HG03095 (cell line): ENCODE results near the gene CIDEA.

Experiments used
- ATAC-seq: cut with Tn5 transposase; IDR thresholded peaks from one replicate; pipeline ENCODE4 v1.9.1; 2021; ENCODE audit warnings: moderate library complexity; ENCODE audit not compliant: unreplicated experiment

The CIDEA gene

DNA sequence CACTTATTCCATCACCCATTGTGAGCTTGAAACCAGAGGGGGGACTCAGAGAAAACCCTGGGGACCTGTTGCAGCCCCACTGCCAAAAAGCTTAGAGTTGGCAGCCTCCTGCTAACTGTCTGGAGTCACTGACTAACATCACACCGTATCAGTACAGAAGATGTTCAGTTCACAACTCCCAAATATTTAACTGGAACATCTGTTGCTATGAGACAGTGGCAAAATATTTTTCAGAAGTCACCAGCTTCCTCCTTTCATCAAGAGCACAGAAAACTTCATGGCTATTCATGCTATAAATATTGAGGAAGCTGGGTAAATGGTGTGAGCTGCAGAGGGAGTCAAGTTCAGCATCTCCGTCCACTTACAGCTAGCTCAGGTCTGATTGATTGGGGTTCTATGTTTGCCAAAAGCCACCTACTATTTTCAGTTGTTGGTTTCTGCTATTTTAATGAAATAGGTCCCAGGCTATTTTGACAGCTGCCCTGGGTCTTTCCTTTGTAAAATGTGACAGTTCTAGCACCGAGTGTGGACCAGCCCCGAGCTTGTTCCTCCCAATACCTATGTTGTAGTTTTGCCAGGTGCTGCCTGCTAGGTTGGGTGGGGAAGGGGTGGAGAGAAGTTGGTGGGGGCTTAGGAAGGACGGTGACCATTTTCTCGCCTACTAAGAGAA, 63.6 kb downstream of the CIDEA start:
- no peak for ATAC-seq

DNA sequence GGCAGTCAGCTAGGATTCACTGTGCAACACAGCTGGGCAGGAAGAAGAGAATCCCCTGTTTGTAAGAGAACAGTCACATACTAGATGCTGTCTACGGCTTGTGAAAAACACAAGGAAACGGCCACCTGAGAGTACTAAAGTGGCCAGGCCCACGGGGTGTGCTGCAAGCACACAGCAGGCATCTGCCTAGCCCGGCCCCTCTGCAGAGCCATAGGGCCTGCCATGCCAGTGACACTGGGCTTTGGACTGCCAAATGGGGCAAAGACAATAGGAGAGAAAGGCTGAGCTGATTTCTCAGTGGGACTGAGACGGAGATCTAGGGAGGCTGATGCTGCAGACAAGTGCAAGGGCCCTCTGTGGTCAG, 64.2 kb downstream of the CIDEA start:
- ATAC-seq = no peak

DNA sequence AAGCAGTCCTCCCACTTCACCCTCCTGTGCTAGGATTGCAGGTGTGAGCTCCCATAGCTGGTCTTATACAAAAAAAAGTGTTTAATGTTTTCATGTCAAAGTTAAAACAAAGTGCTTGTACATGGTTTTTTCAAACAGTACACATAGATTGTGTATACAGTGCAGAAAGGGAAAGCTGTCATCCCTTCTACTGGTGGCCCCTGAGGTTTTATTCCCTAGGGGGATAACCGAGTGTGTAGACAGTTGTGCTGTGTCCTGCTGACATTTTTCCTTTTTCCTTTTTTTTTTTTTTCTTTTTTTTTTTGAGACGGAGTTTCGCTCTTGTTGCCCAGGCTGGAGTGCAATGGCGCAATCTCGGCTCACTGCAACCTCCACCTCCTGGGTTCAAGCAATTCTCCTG, 64.7 kb downstream of the CIDEA start:
- ATAC-seq = no peak

DNA sequence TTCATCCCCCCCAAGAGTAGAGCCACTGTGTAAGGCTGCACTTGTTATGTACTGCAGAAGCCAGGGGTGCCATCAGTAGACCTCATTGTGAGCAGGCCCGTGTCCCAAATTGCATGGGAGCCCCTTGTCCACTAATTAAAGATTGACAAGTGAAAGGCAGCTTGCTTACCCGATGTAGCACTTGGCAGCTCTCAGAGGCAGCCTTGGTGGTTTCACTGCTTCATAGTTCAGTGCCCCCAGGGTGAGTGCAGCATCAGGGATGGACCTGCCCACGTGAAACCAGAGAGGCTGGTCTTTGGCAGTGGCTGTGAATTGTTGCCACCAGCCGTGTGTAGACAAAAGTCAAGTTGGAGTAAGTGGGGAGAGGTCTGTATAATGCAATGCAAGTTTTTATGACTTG, 67.2 kb downstream of the CIDEA start:
- ATAC-seq = no peak

DNA sequence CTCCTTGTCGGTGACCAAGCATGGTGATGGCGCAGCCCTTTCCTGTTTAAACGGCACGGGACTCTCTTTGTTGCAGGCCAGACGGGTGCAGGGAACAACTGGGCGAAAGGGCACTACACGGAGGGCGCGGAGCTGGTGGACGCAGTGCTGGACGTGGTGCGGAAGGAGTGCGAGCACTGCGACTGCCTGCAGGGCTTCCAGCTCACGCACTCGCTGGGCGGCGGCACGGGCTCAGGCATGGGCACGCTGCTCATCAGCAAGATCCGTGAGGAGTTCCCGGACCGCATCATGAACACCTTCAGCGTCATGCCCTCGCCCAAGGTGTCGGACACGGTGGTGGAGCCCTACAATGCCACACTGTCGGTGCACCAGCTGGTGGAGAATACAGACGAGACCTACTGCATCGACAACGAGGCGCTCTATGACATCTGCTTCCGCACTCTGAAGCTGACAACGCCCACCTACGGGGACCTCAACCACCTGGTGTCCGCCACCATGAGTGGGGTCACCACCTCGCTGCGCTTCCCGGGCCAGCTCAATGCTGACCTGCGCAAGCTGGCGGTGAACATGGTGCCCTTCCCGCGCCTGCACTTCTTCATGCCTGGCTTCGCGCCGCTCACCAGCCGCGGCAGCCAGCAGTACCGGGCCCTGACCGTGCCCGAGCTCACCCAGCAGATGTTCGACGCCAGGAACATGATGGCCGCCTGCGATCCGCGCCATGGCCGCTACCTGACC, 71.0 kb downstream of the CIDEA start:
- no peak for ATAC-seq

DNA sequence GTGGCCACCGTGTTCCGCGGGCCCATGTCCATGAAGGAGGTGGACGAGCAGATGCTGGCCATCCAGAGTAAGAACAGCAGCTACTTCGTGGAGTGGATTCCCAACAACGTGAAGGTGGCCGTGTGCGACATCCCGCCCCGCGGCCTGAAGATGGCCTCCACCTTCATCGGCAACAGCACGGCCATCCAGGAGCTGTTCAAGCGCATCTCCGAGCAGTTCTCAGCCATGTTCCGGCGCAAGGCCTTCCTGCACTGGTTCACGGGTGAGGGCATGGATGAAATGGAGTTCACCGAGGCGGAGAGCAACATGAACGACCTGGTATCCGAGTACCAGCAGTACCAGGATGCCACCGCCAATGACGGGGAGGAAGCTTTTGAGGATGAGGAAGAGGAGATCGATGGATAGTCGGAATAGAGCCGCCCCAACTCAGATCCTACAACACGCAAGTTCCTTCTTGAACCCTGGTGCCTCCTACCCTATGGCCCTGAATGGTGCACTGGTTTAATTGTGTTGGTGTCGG, 71.6 kb downstream of the CIDEA start:
- ATAC-seq = no peak

DNA sequence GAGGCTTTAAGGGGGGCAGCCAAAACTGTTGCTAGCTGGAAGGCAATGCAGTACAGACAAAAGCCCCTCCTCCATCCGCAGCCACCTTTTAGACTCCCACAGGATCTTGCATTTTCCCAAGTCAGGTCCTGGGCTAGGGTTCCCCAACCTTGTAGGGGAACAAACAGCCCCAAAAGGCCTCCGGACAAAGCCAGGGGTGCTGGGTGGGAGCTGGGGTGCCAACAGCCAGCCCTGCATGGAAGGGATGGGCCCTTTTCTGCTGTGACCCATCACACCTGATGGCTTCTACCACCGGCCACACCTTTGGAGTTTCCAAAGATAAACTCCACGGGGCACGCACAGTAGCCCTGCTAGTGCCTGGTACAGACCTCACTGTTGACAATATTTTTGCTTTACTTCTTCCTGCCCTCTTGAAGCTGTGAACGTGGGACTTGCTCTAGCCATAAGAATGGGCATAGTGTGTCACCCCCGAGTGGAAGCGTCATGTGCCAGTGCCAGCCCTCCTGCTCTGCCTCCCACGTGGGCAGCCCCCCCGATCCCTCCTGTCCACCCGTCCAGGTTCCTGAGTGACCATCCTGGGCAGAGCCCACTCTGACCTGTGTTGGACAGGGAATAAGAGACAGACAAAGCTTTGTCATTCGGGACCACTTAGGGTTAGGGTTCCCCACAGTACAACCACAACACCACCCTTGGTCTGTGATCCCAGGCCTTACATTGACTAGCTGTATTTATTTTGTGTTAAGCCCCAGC, 72.7 kb downstream of the CIDEA start:
- no peak for ATAC-seq
